Measurements from ENCODE around the gene MBNL2.

MBNL2 gene

DNA sequence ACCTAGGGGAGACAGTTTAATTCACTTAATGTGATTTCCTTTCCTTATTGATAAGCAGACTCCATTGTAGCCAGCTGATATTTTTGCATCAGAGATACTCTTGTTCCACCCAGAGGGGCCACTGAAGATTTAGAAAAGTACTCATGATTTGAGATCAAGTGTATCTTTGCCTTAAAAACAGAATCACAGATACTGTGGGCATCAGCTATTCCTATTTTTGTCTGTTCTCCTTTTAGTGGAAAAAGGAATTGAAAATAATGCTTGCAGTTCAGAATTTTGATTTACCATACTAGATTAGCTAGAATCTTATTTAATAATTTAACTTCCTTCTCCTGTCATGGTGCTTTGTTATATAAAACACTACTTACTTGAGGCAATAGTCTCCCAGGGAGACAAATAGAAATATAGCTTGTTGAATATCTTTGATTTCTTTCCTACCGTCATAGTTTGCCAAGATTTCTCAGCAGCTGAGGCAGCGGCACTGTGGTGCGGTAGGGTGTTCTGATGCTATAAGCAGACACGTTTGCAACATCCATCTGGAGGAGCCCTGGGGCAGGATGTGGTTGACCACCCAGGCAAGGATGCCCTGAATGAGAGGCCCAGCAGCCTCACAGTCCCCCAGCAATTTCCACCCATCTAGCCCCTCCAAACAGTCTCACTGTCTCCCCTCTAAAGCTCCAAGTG is 164.8 kb downstream of the MBNL2 start:
- DNase-seq, result no peak

GRCh38 chr13:97387485-97387839 is 165.3 kb downstream of the MBNL2 start:
- DNase-seq, result no peak

- DNase-seq, result no peak
Observed at GRCh38 chr13:97387890-97388289, 165.8 kb downstream of the MBNL2 start.

- DNase-seq, result no peak
Observed at GRCh38 chr13:97388373-97388772, 166.2 kb downstream of the MBNL2 start.

- no peak for DNase-seq
Observed at GRCh38 chr13:97390941-97391600, 168.9 kb downstream of the MBNL2 start.

DNA sequence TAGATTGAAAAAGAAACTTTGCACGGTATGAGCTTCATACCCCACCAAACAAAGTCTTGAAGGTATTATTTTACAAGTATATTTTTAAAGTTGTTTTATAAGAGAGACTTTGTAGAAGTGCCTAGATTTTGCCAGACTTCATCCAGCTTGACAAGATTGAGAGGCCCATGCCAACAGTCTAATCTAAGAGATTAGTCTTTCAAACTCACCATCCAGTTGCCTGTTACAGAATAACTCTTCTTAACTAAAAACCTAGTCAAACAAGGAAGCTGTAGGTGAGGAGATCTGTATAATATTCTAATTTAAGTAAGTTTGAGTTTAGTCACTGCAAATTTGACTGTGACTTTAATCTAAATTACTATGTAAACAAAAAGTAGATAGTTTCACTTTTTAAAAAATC is 169.9 kb downstream of the MBNL2 start:
- no peak for DNase-seq

- no peak for DNase-seq
Observed at GRCh38 chr13:97394542-97394941, 172.4 kb downstream of the MBNL2 start.

GRCh38 chr13:97395447-97396136 is 173.5 kb downstream of the MBNL2 start:
- no peak for DNase-seq

- DNase-seq, result no peak
Observed at GRCh38 chr13:97397267-97397666, 175.1 kb downstream of the MBNL2 start.

GRCh38 chr13:97401421-97401820 is 179.3 kb downstream of the MBNL2 start:
- no peak for DNase-seq

GRCh38 chr13:97403893-97404750 is 182.0 kb downstream of the MBNL2 start:
- DNase-seq, result no peak

- DNase-seq, result no peak
Observed at GRCh38 chr13:97407540-97407939, 185.4 kb downstream of the MBNL2 start.

DNA sequence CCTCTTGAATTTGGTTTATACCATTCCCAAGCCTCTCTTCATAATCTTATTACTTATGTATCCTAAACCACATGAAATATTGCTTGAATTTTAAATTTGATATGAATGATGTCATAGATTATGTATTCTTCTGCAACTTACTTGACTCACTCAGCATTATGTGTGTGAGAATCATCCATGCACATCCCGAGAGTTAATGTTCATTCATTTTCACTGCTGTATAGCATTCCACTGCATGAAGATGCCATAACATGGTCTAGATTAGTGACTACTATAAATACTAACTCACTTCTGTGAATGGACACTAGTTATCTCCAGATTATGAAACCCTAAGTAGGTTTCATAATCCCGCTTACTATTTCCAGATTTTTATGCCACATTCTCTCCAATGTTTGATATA is 186.8 kb downstream of the MBNL2 start:
- DNase-seq, result no peak

DNA sequence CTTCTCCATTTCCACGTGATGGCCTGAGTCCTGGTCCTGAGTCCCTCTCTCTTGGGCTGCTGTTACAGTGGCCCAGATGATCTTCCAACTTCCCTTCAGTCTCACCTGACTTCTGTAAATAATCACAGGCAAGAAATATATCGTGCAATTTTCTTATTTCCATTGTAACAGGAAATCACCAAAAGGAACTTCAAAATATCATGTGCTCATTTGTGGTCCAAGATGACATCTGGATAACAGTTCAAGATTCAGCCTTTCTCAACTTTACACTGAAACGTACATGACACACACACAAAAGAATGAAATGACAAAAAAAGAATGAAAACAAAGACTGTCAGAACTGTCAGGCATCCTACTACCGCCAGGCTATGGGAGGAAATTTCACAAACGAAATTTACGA is 189.9 kb downstream of the MBNL2 start:
- DNase-seq, result no peak

GRCh38 chr13:97413694-97414093 is 191.6 kb downstream of the MBNL2 start:
- DNase-seq, result no peak

GRCh38 chr13:97414392-97414791 is 192.3 kb downstream of the MBNL2 start:
- DNase-seq, result no peak

- no peak for DNase-seq
Observed at GRCh38 chr13:97417698-97418097, 195.6 kb downstream of the MBNL2 start.

GRCh38 chr13:97422118-97423054 is 200.3 kb downstream of the MBNL2 start:
- DNase-seq, result no peak

- no peak for DNase-seq
Observed at GRCh38 chr13:97423300-97424045, 201.3 kb downstream of the MBNL2 start.

- DNase-seq, result no peak
Observed at GRCh38 chr13:97425590-97425989, 203.5 kb downstream of the MBNL2 start.

DNA sequence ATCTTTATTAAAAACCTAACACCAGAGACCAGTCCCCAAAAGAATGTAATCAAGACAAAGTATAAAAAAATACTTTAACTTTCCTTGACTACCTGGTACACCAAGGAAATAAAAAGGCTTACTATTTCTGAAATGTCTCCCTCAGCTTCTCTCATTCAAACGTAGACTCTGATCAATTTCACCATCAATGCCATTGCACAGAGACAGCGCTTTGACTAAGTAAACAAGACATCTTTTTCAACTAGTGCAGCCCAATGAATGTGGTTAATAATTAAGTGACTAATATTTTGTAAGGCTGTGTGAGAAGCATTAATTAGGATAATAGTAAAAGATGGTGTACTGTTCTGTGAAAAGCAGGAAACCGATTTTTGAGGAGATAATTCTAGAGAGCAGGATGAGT is 204.6 kb downstream of the MBNL2 start:
- DNase-seq, result no peak

Data from activated T-cell treated with anti-CD3 and anti-CD28 coated beads for 4 hours (primary cell).